HG03565 (cell line): Measurements from ENCODE around the gene DGCR8.

Experiments used
- ATAC-seq: cut with Tn5 transposase; IDR thresholded peaks from one replicate; pipeline ENCODE4 v1.9.1; 2021; ENCODE audit warnings: mild to moderate bottlenecking, moderate library complexity; ENCODE audit not compliant: unreplicated experiment

Gene DGCR8

GRCh38 chr22:20107951-20108756 lies 28.1 kb downstream of the DGCR8 start:
- ATAC-seq: no peak

- no peak for ATAC-seq
Measured at GRCh38 chr22:20108757-20109230, 28.8 kb downstream of the DGCR8 start.

- no peak for ATAC-seq
Measured at GRCh38 chr22:20109411-20110358, 29.6 kb downstream of the DGCR8 start.

- ATAC-seq: no peak
Measured at GRCh38 chr22:20110359-20110985, 30.4 kb downstream of the DGCR8 start.

- no peak for ATAC-seq
Measured at GRCh38 chr22:20111045-20111688, 31.1 kb downstream of the DGCR8 start.

- ATAC-seq: no peak
Measured at GRCh38 chr22:20111689-20112622, 31.9 kb downstream of the DGCR8 start.

- ATAC-seq: no peak
Measured at GRCh38 chr22:20112623-20113511, 32.8 kb downstream of the DGCR8 start.

- no peak for ATAC-seq
Measured at GRCh38 chr22:20113551-20114310, 33.7 kb downstream of the DGCR8 start.

- no peak for ATAC-seq
Measured at GRCh38 chr22:20114506-20115475, 34.8 kb downstream of the DGCR8 start.

GRCh38 chr22:20115691-20116375 lies 35.8 kb downstream of the DGCR8 start, which contains the start of gene RANBP1:
Gene RANBP1, plus strand, starts transcription at chr22:20116104. Its CDS starts 81 bp downstream, at chr22:20116185.
- no peak for ATAC-seq

- no peak for ATAC-seq
Measured at GRCh38 chr22:20116376-20116950, 36.4 kb downstream of the DGCR8 start.

- ATAC-seq: peak; percentile 61
Measured at GRCh38 chr22:20116951-20117632, 37.1 kb downstream of the DGCR8 start, which contains the start of gene TRMT2A. Gene TRMT2A, minus strand, starts transcription at chr22:20117226. Its CDS starts 320 bp downstream, at chr22:20116906.

GRCh38 chr22:20117633-20118299 lies 37.7 kb downstream of the DGCR8 start:
- ATAC-seq: peak; percentile 13

GRCh38 chr22:20118300-20119020 lies 38.4 kb downstream of the DGCR8 start:
- ATAC-seq: no peak
